ENCODE data around the gene KCNT2. TPM values are rescaled to one million over a fixed set of nuclear protein-coding genes. Genes with fewer than 3 reads are reported as not detected.

KCNT2 gene
- total and polyA plus RNA-seq, 9 donors = 4.8 to 10.6 (median 8.4) TPM

GRCh38 chr1:196385109-196385508 is 223.1 kb downstream of the KCNT2 start:
- Histone ChIP-seq H3K9me3 (replicated peaks; ENCODE audit: control insufficient read depth, low read depth, low read length) (no peaks in the 10 kb centered on the region), H3K27me3 (ENCODE audit: control insufficient read depth, insufficient read depth, low read length) (no peaks in the 10 kb centered on the region), H3K36me3 (ENCODE audit: control insufficient read depth, insufficient read depth, low read length) (no peaks in the 10 kb centered on the region), H3K27ac (ENCODE audit: low read length) (no peak overlapping the region), H3K4me3 (ENCODE audit: low read length) (no peak overlapping the region), H3K4me1 (ENCODE audit: control insufficient read depth, insufficient read depth, low read length) (no peaks in the 10 kb centered on the region)
- no peak for DNase-seq
- WGBS (ENCODE audit: insufficient coverage) = no CpG with 5 or more reads among the region's 4 CpGs

GRCh38 chr1:196382383-196382782 is 225.9 kb downstream of the KCNT2 start:
- Histone ChIP-seq H3K27me3 (ENCODE audit: control insufficient read depth, insufficient read depth, low read length) (no peaks in the 10 kb centered on the region), H3K36me3 (ENCODE audit: control insufficient read depth, insufficient read depth, low read length) (no peaks in the 10 kb centered on the region), H3K4me1 (ENCODE audit: control insufficient read depth, insufficient read depth, low read length) (no peaks in the 10 kb centered on the region), H3K9me3 (replicated peaks; ENCODE audit: control insufficient read depth, low read depth, low read length) (no peaks in the 10 kb centered on the region), H3K4me3 (ENCODE audit: low read length) (no peak overlapping the region), H3K27ac (ENCODE audit: low read length) (no peak overlapping the region)
- no CpG with 5 or more reads among the region's 6 CpGs for WGBS (ENCODE audit: insufficient coverage)
- DNase-seq = no peak

- H3K4me3 ChIP-seq (ENCODE audit: low read length) = no peak overlapping the region
- WGBS (ENCODE audit: insufficient coverage) = no CpG with 5 or more reads among the region's 4 CpGs
- H3K27ac ChIP-seq (ENCODE audit: low read length) = no peak overlapping the region
- DNase-seq = peak; percentile 18
- no peaks in the 10 kb centered on the region for H3K9me3 ChIP-seq (replicated peaks; ENCODE audit: control insufficient read depth, low read depth, low read length)
- no peaks in the 10 kb centered on the region for H3K36me3 ChIP-seq (ENCODE audit: control insufficient read depth, insufficient read depth, low read length)
- no peaks in the 10 kb centered on the region for H3K27me3 ChIP-seq (ENCODE audit: control insufficient read depth, insufficient read depth, low read length)
- no peaks in the 10 kb centered on the region for H3K4me1 ChIP-seq (ENCODE audit: control insufficient read depth, insufficient read depth, low read length)
Observed at GRCh38 chr1:196381544-196381943, 226.7 kb downstream of the KCNT2 start.

- no peaks in the 10 kb centered on the region for H3K27me3 ChIP-seq (ENCODE audit: control insufficient read depth, insufficient read depth, low read length)
- H3K4me3 ChIP-seq (ENCODE audit: low read length) = no peak overlapping the region
- no CpG with 5 or more reads among the region's 1 CpG for WGBS (ENCODE audit: insufficient coverage)
- no peak overlapping the region for H3K27ac ChIP-seq (ENCODE audit: low read length)
- H3K36me3 ChIP-seq (ENCODE audit: control insufficient read depth, insufficient read depth, low read length) = no peaks in the 10 kb centered on the region
- H3K4me1 ChIP-seq (ENCODE audit: control insufficient read depth, insufficient read depth, low read length) = no peaks in the 10 kb centered on the region
- H3K9me3 ChIP-seq (replicated peaks; ENCODE audit: control insufficient read depth, low read depth, low read length) = no peaks in the 10 kb centered on the region
- DNase-seq = peak; percentile 88
Observed at GRCh38 chr1:196380316-196380715, 227.9 kb downstream of the KCNT2 start.

- Histone ChIP-seq H3K4me1 (ENCODE audit: control insufficient read depth, insufficient read depth, low read length) (no peaks in the 10 kb centered on the region), H3K27ac (ENCODE audit: low read length) (no peak overlapping the region), H3K36me3 (ENCODE audit: control insufficient read depth, insufficient read depth, low read length) (no peaks in the 10 kb centered on the region), H3K4me3 (ENCODE audit: low read length) (no peak overlapping the region), H3K27me3 (ENCODE audit: control insufficient read depth, insufficient read depth, low read length) (no peaks in the 10 kb centered on the region), H3K9me3 (replicated peaks; ENCODE audit: control insufficient read depth, low read depth, low read length) (no peaks in the 10 kb centered on the region)
- 80% methylated on average over 1 of the region's 3 CpGs for WGBS (ENCODE audit: insufficient coverage)
- DNase-seq = no peak
Observed at GRCh38 chr1:196377811-196378210, 230.4 kb downstream of the KCNT2 start.

GRCh38 chr1:196376630-196377328 is 231.5 kb downstream of the KCNT2 start:
- no CpG with 5 or more reads among the region's 4 CpGs for WGBS (ENCODE audit: insufficient coverage)
- DNase-seq = no peak
- H3K27me3 ChIP-seq (ENCODE audit: control insufficient read depth, insufficient read depth, low read length) = no peaks in the 10 kb centered on the region
- H3K36me3 ChIP-seq (ENCODE audit: control insufficient read depth, insufficient read depth, low read length) = no peaks in the 10 kb centered on the region
- no peak overlapping the region for H3K27ac ChIP-seq (ENCODE audit: low read length)
- H3K4me1 ChIP-seq (ENCODE audit: control insufficient read depth, insufficient read depth, low read length) = no peaks in the 10 kb centered on the region
- no peak overlapping the region for H3K4me3 ChIP-seq (ENCODE audit: low read length)
- H3K9me3 ChIP-seq (replicated peaks; ENCODE audit: control insufficient read depth, low read depth, low read length) = no peaks in the 10 kb centered on the region

GRCh38 chr1:196373798-196374197 is 234.4 kb downstream of the KCNT2 start:
- Histone ChIP-seq H3K4me3 (ENCODE audit: low read length) (no peak overlapping the region), H3K9me3 (replicated peaks; ENCODE audit: control insufficient read depth, low read depth, low read length) (no peaks in the 10 kb centered on the region), H3K27me3 (ENCODE audit: control insufficient read depth, insufficient read depth, low read length) (no peaks in the 10 kb centered on the region), H3K36me3 (ENCODE audit: control insufficient read depth, insufficient read depth, low read length) (no peaks in the 10 kb centered on the region), H3K4me1 (ENCODE audit: control insufficient read depth, insufficient read depth, low read length) (no peaks in the 10 kb centered on the region), H3K27ac (ENCODE audit: low read length) (no peak overlapping the region)
- WGBS (ENCODE audit: insufficient coverage) = no CpG with 5 or more reads among the region's 1 CpG
- DNase-seq = no peak

GRCh38 chr1:196372896-196373536 is 235.2 kb downstream of the KCNT2 start:
- H3K9me3 ChIP-seq (replicated peaks; ENCODE audit: control insufficient read depth, low read depth, low read length) = no peaks in the 10 kb centered on the region
- no peaks in the 10 kb centered on the region for H3K27me3 ChIP-seq (ENCODE audit: control insufficient read depth, insufficient read depth, low read length)
- peak; percentile 19 for DNase-seq
- no peak overlapping the region for H3K27ac ChIP-seq (ENCODE audit: low read length)
- H3K4me3 ChIP-seq (ENCODE audit: low read length) = no peak overlapping the region
- WGBS (ENCODE audit: insufficient coverage) = no CpG with 5 or more reads among the region's 2 CpGs
- no peaks in the 10 kb centered on the region for H3K36me3 ChIP-seq (ENCODE audit: control insufficient read depth, insufficient read depth, low read length)
- H3K4me1 ChIP-seq (ENCODE audit: control insufficient read depth, insufficient read depth, low read length) = no peaks in the 10 kb centered on the region

GRCh38 chr1:196367838-196368237 is 240.4 kb downstream of the KCNT2 start:
- H3K27me3 ChIP-seq (ENCODE audit: control insufficient read depth, insufficient read depth, low read length) = no peaks in the 10 kb centered on the region
- no CpG with 5 or more reads among the region's 3 CpGs for WGBS (ENCODE audit: insufficient coverage)
- DNase-seq = no peak

GRCh38 chr1:196366817-196367495 is 241.3 kb downstream of the KCNT2 start:
- no peak overlapping the region for H3K27ac ChIP-seq (ENCODE audit: low read length)
- no CpG with 5 or more reads among the region's 5 CpGs for WGBS (ENCODE audit: insufficient coverage)
- no peaks in the 10 kb centered on the region for H3K4me1 ChIP-seq (ENCODE audit: control insufficient read depth, insufficient read depth, low read length)
- DNase-seq = no peak
- H3K4me3 ChIP-seq (ENCODE audit: low read length) = no peak overlapping the region
- H3K9me3 ChIP-seq (replicated peaks; ENCODE audit: control insufficient read depth, low read depth, low read length) = no peaks in the 10 kb centered on the region
- no peaks in the 10 kb centered on the region for H3K27me3 ChIP-seq (ENCODE audit: control insufficient read depth, insufficient read depth, low read length)
- H3K36me3 ChIP-seq (ENCODE audit: control insufficient read depth, insufficient read depth, low read length) = no peaks in the 10 kb centered on the region

More at GRCh38 chr1:196367838-196368237, 240.4 kb downstream of the KCNT2 start:
- no peak overlapping the region for H3K27ac ChIP-seq (ENCODE audit: low read length)
- H3K4me1 ChIP-seq (ENCODE audit: control insufficient read depth, insufficient read depth, low read length) = no peaks in the 10 kb centered on the region
- no peaks in the 10 kb centered on the region for H3K36me3 ChIP-seq (ENCODE audit: control insufficient read depth, insufficient read depth, low read length)
- no peak overlapping the region for H3K4me3 ChIP-seq (ENCODE audit: low read length)
- no peaks in the 10 kb centered on the region for H3K9me3 ChIP-seq (replicated peaks; ENCODE audit: control insufficient read depth, low read depth, low read length)

Measured in muscle of leg (tissue), 11 donors.